Esophagus mucosa (tissue), 1 donor: ENCODE data around the gene MYO15B. TPM values are rescaled to one million over a fixed set of nuclear protein-coding genes. Genes with fewer than 3 reads are reported as not detected.
A peak's percentile ranks its signal among the peaks of the same experiment; 100 is the strongest.

Source experiments
- ATAC-seq: fragments of 200-7000 bp; cut with Tn5 transposase; one replicate; pipeline ENCODE4 v1.9.1; 2020
- total RNA-seq: library from RNA; stranded (reverse); gene quantifications from one replicate; pipeline ENCODE4 v1.2.4, GENCODE V29; 2023
- donor health status: DM: yes; HTN: yes; CAD: no.

MYO15B gene
- total RNA-seq, 1 donor from 2014 or later, result 15.6 TPM

- ATAC-seq, result no peak
Observed at GRCh38 chr17:75558666-75559530, 28.7 kb upstream of the MYO15B start.

GRCh38 chr17:75559958-75560533 lies 27.6 kb upstream of the MYO15B start:
- ATAC-seq, result no peak

GRCh38 chr17:75561927-75562603 lies 25.5 kb upstream of the MYO15B start:
- ATAC-seq, result no peak

GRCh38 chr17:75563063-75563758 lies 24.4 kb upstream of the MYO15B start:
- no peak for ATAC-seq

GRCh38 chr17:75564195-75564594 lies 23.4 kb upstream of the MYO15B start:
- no peak for ATAC-seq

- peak; percentile 82 for ATAC-seq
Observed at GRCh38 chr17:75565066-75565465, 22.5 kb upstream of the MYO15B start.

- ATAC-seq, result no peak
Observed at GRCh38 chr17:75565618-75566017, 22.0 kb upstream of the MYO15B start.

GRCh38 chr17:75566416-75566815 lies 21.2 kb upstream of the MYO15B start:
- ATAC-seq, result no peak

- no peak for ATAC-seq
Observed at GRCh38 chr17:75566834-75567233, 20.8 kb upstream of the MYO15B start.

- no peak for ATAC-seq
Observed at GRCh38 chr17:75568412-75569255, 19.0 kb upstream of the MYO15B start.

- no peak for ATAC-seq
Observed at GRCh38 chr17:75570034-75570676, 17.4 kb upstream of the MYO15B start.

GRCh38 chr17:75570772-75571171 lies 16.8 kb upstream of the MYO15B start:
- ATAC-seq, result no peak

- peak; percentile 33 for ATAC-seq
Observed at GRCh38 chr17:75571197-75571884, 16.3 kb upstream of the MYO15B start.

- ATAC-seq, result no peak
Observed at GRCh38 chr17:75571885-75572215, 15.8 kb upstream of the MYO15B start.

GRCh38 chr17:75572713-75573539 lies 14.7 kb upstream of the MYO15B start:
- ATAC-seq, result peak; percentile 5

- no peak for ATAC-seq
Observed at GRCh38 chr17:75573540-75573957, 14.1 kb upstream of the MYO15B start.

- no peak for ATAC-seq
Observed at GRCh38 chr17:75573994-75574393, 13.6 kb upstream of the MYO15B start.

- ATAC-seq, result no peak
Observed at GRCh38 chr17:75574404-75575036, 13.1 kb upstream of the MYO15B start.

- no peak for ATAC-seq
Observed at GRCh38 chr17:75575197-75575596, 12.4 kb upstream of the MYO15B start.

GRCh38 chr17:75575728-75576127 lies 11.9 kb upstream of the MYO15B start:
- no peak for ATAC-seq
